WI38 (cell line): ENCODE results near the gene UTRN.

ENCODE experiments used
- H3K4me3 ChIP-seq: 2 replicates; pipeline ENCODE4 v1.5.1; 2011; ENCODE audit warnings: low read depth, mild to moderate bottlenecking, control low read depth, low read length
- CTCF ChIP-seq: IDR thresholded peaks from 2 replicates; pipeline ENCODE4 v1.5.1; 2012; ENCODE audit warnings: low read depth, mild to moderate bottlenecking, control low read depth, low read length

The UTRN gene

GRCh38 chr6:144266091-144266649 lies 19.0 kb upstream of the UTRN start:
- TF ChIP-seq CTCF, result no peak
- H3K4me3 ChIP-seq, result no peak overlapping the region

- H3K4me3 ChIP-seq, result no peak overlapping the region
- TF ChIP-seq CTCF, result no peak
Measured at GRCh38 chr6:144268794-144269349, 16.3 kb upstream of the UTRN start.

GRCh38 chr6:144277174-144277573 lies 8.0 kb upstream of the UTRN start:
- H3K4me3 ChIP-seq, result no peak overlapping the region
- TF ChIP-seq CTCF, result no peak

- TF ChIP-seq CTCF, result no peak
- no peak overlapping the region for H3K4me3 ChIP-seq
Measured at GRCh38 chr6:144277605-144278227, 7.4 kb upstream of the UTRN start.

- no peak for TF ChIP-seq CTCF
- no peak overlapping the region for H3K4me3 ChIP-seq
Measured at GRCh38 chr6:144278659-144279314, 6.3 kb upstream of the UTRN start.

GRCh38 chr6:144279484-144280150 lies 5.5 kb upstream of the UTRN start:
- H3K4me3 ChIP-seq, result no peak overlapping the region
- no peak for TF ChIP-seq CTCF
